Measurements from ENCODE around the gene FGD5. TPM values are rescaled to one million over a fixed set of nuclear protein-coding genes. Genes with fewer than 3 reads are reported as not detected.

FGD5 gene
- polyA plus RNA-seq, 1 of the 3 experiments (the other 2 are of a cell fraction) = not detected

- WGBS (ENCODE audit: low lambda C conversion rate) = 92% methylated on average over 2 of the region's 2 CpGs
- peaks cover 0 to 18% of the 10 kb centered on the region in 2 experiments; a peak in 3 of 4 replicates for H3K4me1 ChIP-seq (ENCODE audit: control insufficient read depth in 1 of 2, insufficient read depth in 2 of 2, low read depth in 1 of 2, low read length in 1 of 2)
- no peaks in the 10 kb centered on the region for H3K9me2 ChIP-seq
- H3K27me3 ChIP-seq (ENCODE audit: insufficient read depth) = no peaks in the 10 kb centered on the region
- peaks cover 10% of the 10 kb centered on the region for H3F3A ChIP-seq (replicated peaks; ENCODE audit: insufficient read depth)
- no peak for DNase-seq
- H3K27ac ChIP-seq (ENCODE audit: low read depth in 2 of 2, low read length in 1 of 2) = no peak overlapping the region; a peak in 1 of 4 replicates
- no peak for TF ChIP-seq RCOR1 (IDR thresholded peaks at IDR 0.05; ENCODE audit: low read length)
- no peak for TF ChIP-seq ZBTB33 (IDR thresholded peaks at IDR 0.05; ENCODE audit: borderline replicate concordance, low read depth)
- no peak for TF ChIP-seq YY1 (IDR thresholded peaks at IDR 0.05; ENCODE audit: low read depth)
- TF ChIP-seq GABPA (IDR thresholded peaks at IDR 0.05; ENCODE audit: low read depth) = no peak
- TF ChIP-seq REST (IDR thresholded peaks at IDR 0.05; ENCODE audit: low read depth, low read length) = no peak
- no peak for TF ChIP-seq RAD21 (IDR thresholded peaks at IDR 0.05; ENCODE audit: low read length)
- TF ChIP-seq CTCF (IDR thresholded peaks at IDR 0.05) = no peak
- no peak for TF ChIP-seq RFX5 (IDR thresholded peaks at IDR 0.05; ENCODE audit: low read length)
- peaks cover 13 to 16% of the 10 kb centered on the region in 2 experiments for H3K36me3 ChIP-seq (replicated peaks in 1 of 2; ENCODE audit: control insufficient read depth in 1 of 2, insufficient read depth in 2 of 2, low read length in 1 of 2)
- H3K4me3 ChIP-seq (ENCODE audit: low read depth in 2 of 2, low read length in 1 of 2) = no peak overlapping the region
- H3K79me2 ChIP-seq (ENCODE audit: insufficient read depth) = peaks cover 86% of the 10 kb centered on the region
- ChIA-PET POLR2A (no interaction called here), CTCF (interaction anchor here (2.8 kb wide), 1 partner anchor 24 kb away, joined by 13 read pairs; no protein-coding TSS in a partner anchor)
- H3K9me3 ChIP-seq = no peaks in the 10 kb centered on the region
- H3K4me2 ChIP-seq = no peak overlapping the region
- no peak overlapping the region for H3K9ac ChIP-seq
- no peak overlapping the region for H2AFZ ChIP-seq (ENCODE audit: low read depth)
- H4K20me1 ChIP-seq (ENCODE audit: insufficient read depth) = peaks cover 21% of the 10 kb centered on the region
Observed at GRCh38 chr3:14950274-14950673, 131.5 kb downstream of the FGD5 start.

GRCh38 chr3:14957153-14957552, 138.4 kb downstream of the FGD5 start:
- CTCF ChIA-PET = interaction anchor here (1.4 kb wide), 1 partner anchor 9 kb away, joined by 4 read pairs; no protein-coding TSS in a partner anchor
- POLR2A ChIA-PET = no interaction called here

More at GRCh38 chr3:14957153-14957552, 138.4 kb downstream of the FGD5 start:
- Histone ChIP-seq H3K27me3 (ENCODE audit: insufficient read depth) (no peaks in the 10 kb centered on the region), H3F3A (replicated peaks; ENCODE audit: insufficient read depth) (peaks cover 7% of the 10 kb centered on the region), H3K9me3 (no peaks in the 10 kb centered on the region), H3K4me3 (ENCODE audit: low read depth in 2 of 2, low read length in 1 of 2) (no peak overlapping the region), H3K4me1 (ENCODE audit: control insufficient read depth in 1 of 2, insufficient read depth in 2 of 2, low read depth in 1 of 2, low read length in 1 of 2) (peaks cover 0 to 5% of the 10 kb centered on the region in 2 experiments; a peak in 3 of 4 replicates), H3K27ac (ENCODE audit: low read depth in 2 of 2, low read length in 1 of 2) (no peak overlapping the region), H3K79me2 (ENCODE audit: insufficient read depth) (peaks cover 98% of the 10 kb centered on the region), H3K9me2 (no peaks in the 10 kb centered on the region), H2AFZ (ENCODE audit: low read depth) (no peak overlapping the region), H3K9ac (no peak overlapping the region), H3K4me2 (no peak overlapping the region), H3K36me3 (replicated peaks in 1 of 2; ENCODE audit: control insufficient read depth in 1 of 2, insufficient read depth in 2 of 2, low read length in 1 of 2) (peaks cover 15 to 22% of the 10 kb centered on the region in 2 experiments), H4K20me1 (ENCODE audit: insufficient read depth) (peaks cover 40% of the 10 kb centered on the region)
- DNase-seq = no peak
- no peak for TF ChIP-seq GATA2 (CRISPR knock-in tag; IDR thresholded peaks at IDR 0.05)
- TF ChIP-seq RAD21 (IDR thresholded peaks at IDR 0.05; ENCODE audit: low read length) = no peak
- no peak for TF ChIP-seq TEAD4 (IDR thresholded peaks at IDR 0.05; ENCODE audit: borderline replicate concordance, insufficient read depth)
- TF ChIP-seq MEF2A (IDR thresholded peaks at IDR 0.05; ENCODE audit: borderline replicate concordance, low read depth) = no peak
- TF ChIP-seq USF1 (IDR thresholded peaks at IDR 0.05; ENCODE audit: borderline replicate concordance, low read depth) = no peak
- no peak for TF ChIP-seq SIN3A (IDR thresholded peaks at IDR 0.05; ENCODE audit: borderline replicate concordance, low read depth, low read length)
- no peak for TF ChIP-seq EZH2phosphoT487 (IDR thresholded peaks at IDR 0.05; ENCODE audit: borderline replicate concordance, low read depth)
- TF ChIP-seq JUND (IDR thresholded peaks at IDR 0.05) = no peak
- no peak for TF ChIP-seq USF2 (IDR thresholded peaks at IDR 0.05; ENCODE audit: borderline replicate concordance, low read depth, low read length)
- WGBS (ENCODE audit: low lambda C conversion rate) = 100% methylated on average over 1 of the region's 1 CpG

Measured in SK-N-SH (cell line).